ACHN (cell line): Measurements from ENCODE around the gene CEP83.

Experiments
- DNase-seq: peaks from one replicate; pipeline ENCODE4 v3.0.0-alpha.2; 2015
- in situ Hi-C: cut with HindIII; loops from 2 replicates; pipeline ENCODE4 v1.10.0; 2017; ENCODE audit warnings: low sequenced_read_pairs, low pct_ligation_motif_present, low pct_unique_long_range_greater_than_20kb

Gene CEP83

GRCh38 chr12:94264736-94265485 lies 194.8 kb downstream of the CEP83 start:
- DNase-seq: no peak
- in situ Hi-C loops: no loop called here

DNA sequence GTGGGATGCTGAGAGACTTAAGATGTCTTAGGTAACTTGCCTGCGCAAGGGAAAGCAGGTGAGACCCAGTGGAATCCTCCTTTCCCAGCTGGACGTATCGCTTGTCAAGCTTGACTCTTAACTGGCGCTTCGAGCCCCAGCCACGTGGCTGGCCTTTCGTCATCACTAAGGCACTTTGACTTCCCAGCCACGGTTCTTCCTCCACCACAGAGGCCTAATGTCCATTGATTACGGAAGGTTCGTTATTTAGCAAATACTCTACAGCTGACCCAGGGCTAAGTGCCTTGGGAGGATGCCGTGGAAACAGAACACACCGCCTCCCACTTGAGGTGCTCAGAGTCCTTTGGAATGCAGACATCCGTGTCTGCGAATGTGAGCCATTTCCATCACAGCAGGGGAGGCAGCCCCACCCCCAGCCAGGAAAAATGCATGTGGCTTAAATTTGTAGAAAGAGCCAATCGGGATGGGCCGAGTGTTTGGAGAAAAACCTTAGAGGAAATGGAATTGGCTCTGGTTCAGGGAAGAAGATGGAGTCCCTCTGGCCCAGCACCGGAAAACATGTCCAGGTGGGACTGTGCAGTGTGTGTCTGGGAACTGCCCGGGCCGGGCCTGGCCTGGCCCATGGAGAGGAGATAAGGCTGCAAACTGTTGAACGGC lies 195.6 kb downstream of the CEP83 start:
- in situ Hi-C loops: no loop called here
- DNase-seq: no peak

DNA sequence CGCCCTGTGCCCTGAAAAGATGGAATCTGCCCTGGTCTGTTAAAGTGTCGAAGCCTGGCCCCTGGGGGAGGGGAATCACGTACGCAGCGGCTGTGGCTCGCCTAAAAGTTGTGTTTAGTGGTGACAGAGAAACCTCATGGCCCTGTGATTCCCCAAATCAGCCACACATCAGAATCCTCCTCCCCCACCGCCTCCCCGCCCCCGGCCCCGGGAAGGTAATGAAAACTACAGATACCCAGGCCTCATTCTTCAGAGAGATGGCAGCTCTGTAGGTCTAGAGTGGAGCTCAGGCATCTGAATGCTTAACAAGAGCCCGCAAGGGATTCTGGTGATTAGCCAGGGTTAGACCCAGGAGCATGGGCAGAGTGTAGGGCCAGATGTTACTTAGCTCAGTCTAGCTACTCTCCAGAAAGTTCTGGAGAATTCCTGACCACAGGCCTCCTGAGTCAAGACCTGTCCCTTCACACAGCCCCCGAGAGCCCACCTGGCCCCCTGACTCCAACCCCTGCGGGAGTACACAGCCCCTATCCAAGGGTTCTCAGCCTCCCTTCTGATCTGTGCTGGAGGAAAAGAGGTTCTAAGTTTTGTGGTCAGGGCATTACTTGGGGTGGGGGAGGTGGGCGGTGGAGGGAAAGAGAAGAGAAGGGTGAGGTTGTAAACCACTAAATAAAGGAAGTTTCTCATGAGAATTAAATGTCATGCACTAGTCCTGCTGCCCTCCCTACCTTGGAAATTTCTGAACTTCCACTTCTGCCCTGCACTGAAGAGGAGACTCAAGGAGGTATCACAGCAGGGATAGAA lies 196.5 kb downstream of the CEP83 start:
- in situ Hi-C loops: no loop called here

DNA sequence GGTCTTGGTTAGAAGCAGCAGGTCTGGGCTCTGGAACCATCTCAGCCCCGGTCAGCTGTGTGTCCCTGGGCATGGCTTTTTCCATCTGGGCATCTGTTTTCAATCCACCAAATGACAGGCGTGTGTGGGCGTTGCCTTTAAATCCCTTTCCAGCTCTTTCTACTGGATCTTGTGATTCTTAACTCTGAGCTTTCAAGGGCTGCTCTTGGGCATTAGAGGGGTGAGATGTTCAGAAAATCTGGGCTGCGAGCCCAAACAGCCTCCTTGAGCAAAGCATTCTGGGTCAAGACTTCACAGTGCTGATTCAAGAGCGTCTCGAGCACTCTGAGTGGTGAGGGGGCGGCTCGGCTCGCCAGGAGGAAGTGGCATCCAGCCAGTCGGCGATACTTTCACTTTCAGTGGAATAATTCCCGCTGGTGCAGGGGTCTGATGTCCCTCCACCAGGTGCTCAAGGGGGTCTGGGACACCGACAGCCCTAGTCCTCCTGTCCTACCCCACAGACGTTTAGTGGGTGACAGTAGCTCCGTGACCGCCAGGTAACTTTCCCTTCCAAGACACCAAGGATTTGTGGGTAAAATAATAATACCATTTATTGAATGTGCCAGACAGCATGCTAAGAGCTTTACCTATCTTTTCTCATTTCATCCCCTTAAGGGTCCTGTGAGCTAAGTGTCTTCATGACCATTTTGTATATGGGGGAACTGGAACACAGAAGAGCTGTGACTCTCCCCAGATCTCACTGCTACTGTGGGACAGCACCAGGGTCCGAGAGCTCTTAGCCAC lies 197.2 kb downstream of the CEP83 start:
- DNase-seq: peak; percentile 97
- in situ Hi-C loops: no loop called here

More for the DNA sequence above, 196.5 kb downstream of the CEP83 start:
- DNase-seq: no peak

GRCh38 chr12:94261786-94262185 lies 197.9 kb downstream of the CEP83 start:
- in situ Hi-C loops: no loop called here
- DNase-seq: no peak

DNA sequence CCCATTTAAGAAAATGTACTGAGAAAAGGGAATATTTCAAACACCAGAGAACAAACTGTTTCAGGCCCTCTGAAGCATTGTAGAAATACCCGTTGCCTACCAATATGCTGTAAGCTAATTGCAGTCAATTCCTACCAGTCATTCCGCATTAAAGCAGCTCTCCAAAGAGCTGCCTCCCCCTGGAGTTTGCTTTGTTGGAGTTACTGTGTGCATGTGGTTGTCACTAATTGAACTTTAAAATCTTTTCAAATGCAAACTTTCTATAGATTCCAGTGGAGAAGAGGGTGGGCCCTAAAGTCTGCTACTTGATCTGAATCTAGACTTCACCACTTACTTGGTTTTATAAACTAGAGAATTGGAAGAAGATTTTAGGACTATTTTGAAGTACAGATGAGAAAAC lies 198.5 kb downstream of the CEP83 start:
- in situ Hi-C loops: no loop called here
- DNase-seq: no peak

GRCh38 chr12:94260717-94261116 lies 198.9 kb downstream of the CEP83 start:
- in situ Hi-C loops: no loop called here
- DNase-seq: no peak

- in situ Hi-C loops: no loop called here
- DNase-seq: no peak
Observed at GRCh38 chr12:94260017-94260416, 199.7 kb downstream of the CEP83 start.

DNA sequence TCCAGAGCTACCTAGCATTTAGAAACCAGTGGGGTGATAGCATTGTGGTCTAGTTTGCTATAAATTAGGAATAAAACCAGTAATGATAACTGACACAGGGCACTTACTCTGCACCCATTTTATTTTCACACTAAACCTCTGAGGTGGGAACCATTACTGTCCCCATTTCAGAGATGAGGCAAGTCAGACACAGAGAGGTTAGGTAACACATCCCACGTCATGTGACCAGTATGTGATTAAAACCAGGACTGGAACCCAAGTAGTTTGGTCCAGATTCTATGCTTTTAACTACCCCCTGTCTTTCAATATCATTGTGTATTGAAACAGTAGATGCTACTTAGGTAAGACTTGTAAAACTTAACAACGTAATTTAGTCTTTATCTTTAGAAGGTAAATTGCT lies 201.1 kb downstream of the CEP83 start:
- in situ Hi-C loops: no loop called here

More for the DNA sequence above, 201.1 kb downstream of the CEP83 start:
- no peak for DNase-seq
